ENCODE results near the gene P2RX1.

The P2RX1 gene

GRCh38 chr17:3903881-3904290 lies 12.4 kb downstream of the P2RX1 start:
- TF ChIP-seq JUND (IDR thresholded peaks at IDR 0.05; ENCODE audit: low read depth): no peak
- in situ Hi-C loops (cut with HindIII; ENCODE audit: low pct_unique_long_range_greater_than_20kb, low sequenced_read_pairs): no loop called here
- DNase-seq (ENCODE audit: low read depth in 1 of 2, low spot score in 1 of 2): no peak

GRCh38 chr17:3903051-3903825 lies 13.0 kb downstream of the P2RX1 start:
- in situ Hi-C loops (cut with HindIII; ENCODE audit: low pct_unique_long_range_greater_than_20kb, low sequenced_read_pairs): no loop called here
- TF ChIP-seq JUND (IDR thresholded peaks at IDR 0.05; ENCODE audit: low read depth): no peak
- DNase-seq (ENCODE audit: low read depth in 1 of 2, low spot score in 1 of 2): no peak

DNA sequence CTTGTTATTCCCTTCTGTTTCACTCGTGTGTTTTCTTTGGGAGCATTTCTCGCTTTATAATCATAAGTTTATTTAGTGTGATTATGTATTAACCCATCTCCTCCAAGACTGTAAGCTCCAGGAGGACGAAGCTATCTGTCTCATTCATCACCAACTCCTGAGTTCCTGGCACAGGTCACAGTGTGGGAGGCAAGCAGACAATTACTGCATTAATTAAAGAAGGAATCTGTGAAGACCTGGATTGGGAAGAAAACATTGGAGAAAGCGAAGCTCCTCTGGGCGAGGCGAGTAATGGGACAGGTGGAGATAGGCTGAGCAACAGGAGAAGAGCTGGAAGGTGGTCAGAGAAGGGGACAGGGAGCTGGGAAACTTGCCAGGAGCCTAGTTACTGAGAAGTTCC lies 15.6 kb downstream of the P2RX1 start:
- in situ Hi-C loops (cut with HindIII; ENCODE audit: low pct_unique_long_range_greater_than_20kb, low sequenced_read_pairs): no loop called here
- DNase-seq (ENCODE audit: low read depth in 1 of 2, low spot score in 1 of 2): no peak
- no peak for TF ChIP-seq JUND (IDR thresholded peaks at IDR 0.05; ENCODE audit: low read depth)

DNA sequence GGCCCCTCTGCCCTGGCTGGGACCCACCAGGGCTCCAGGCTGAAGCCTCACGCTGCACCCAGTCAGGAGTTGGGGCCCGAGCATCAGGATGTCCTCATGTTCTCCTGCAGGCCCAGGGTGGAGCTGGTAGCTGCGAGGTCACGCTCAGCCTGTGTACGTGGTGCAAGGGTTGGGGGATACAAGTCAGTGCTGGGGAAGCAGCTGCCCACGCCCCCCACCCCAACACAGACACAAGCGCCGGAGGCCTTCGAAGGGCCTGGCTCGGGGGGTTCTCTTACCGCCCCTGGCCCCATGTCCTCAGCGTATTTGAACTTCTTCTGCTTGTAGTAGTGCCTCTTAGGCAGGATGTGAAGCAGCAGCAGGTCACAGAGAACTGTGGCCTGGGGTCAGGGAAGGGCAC lies 18.5 kb downstream of the P2RX1 start:
- no peak for TF ChIP-seq JUND (IDR thresholded peaks at IDR 0.05; ENCODE audit: low read depth)
- in situ Hi-C loops (cut with HindIII; ENCODE audit: low pct_unique_long_range_greater_than_20kb, low sequenced_read_pairs): no loop called here
- no peak for DNase-seq (ENCODE audit: low read depth in 1 of 2, low spot score in 1 of 2)

DNA sequence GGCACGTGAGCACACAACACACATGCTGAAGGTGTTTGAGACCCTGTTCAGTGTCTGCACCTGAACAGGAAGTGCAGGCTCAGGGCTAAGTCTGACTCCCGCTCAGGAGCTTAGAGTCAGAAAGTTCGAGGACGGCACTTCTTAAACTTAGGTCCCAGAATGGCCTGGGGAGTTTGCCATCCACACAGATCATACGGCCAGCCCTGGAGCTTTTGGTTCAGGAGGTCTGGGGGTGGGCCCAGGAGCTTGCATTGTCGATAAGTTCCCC lies 19.4 kb downstream of the P2RX1 start:
- no peak for TF ChIP-seq JUND (IDR thresholded peaks at IDR 0.05; ENCODE audit: low read depth)
- in situ Hi-C loops (cut with HindIII; ENCODE audit: low pct_unique_long_range_greater_than_20kb, low sequenced_read_pairs): no loop called here
- no peak for DNase-seq (ENCODE audit: low read depth in 1 of 2, low spot score in 1 of 2)

DNA sequence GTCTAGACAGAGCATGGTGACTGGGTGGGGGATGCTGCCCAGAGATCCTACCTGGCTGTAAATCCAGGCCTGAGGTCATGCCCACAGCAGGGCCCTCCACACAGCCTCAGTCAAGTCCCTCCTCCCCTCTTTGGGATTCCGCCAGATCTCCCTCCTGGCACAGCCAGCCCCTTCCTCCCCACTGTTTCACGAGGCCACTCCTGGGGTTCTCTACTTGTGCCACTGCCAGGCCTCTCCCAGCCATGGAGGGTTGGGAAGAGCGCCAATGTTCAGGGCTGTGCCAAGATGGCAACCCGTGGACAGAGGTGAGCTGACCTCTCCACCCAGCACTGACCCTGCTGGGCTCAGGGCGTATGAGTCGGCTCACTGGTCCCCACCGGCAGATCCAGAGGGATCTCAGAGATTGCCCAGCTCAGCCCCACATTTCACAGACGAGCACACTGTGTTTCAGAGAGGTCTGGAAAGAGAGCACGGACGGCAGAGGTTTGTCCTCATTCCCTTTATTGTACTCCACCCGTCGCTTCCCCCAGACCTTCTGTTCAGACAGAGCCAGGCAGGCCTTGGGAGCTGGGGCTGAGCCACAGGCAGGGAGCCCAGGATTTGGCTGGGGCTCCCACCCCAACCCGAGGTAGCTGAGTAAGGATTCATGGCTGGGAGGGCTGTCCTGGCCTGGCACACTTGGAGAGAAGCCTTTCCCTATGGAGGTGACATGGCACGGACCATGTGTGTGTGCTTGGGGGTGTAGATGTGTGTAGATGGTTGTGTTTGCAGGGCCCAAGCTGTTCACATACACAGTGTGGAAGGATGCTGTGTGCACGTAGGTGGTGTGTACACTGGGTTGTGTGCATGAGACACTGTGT lies 19.9 kb downstream of the P2RX1 start:
- DNase-seq (ENCODE audit: low read depth in 1 of 2, low spot score in 1 of 2): no peak
- TF ChIP-seq JUND (IDR thresholded peaks at IDR 0.05; ENCODE audit: low read depth): no peak
- in situ Hi-C loops (cut with HindIII; ENCODE audit: low pct_unique_long_range_greater_than_20kb, low sequenced_read_pairs): no loop called here

DNA sequence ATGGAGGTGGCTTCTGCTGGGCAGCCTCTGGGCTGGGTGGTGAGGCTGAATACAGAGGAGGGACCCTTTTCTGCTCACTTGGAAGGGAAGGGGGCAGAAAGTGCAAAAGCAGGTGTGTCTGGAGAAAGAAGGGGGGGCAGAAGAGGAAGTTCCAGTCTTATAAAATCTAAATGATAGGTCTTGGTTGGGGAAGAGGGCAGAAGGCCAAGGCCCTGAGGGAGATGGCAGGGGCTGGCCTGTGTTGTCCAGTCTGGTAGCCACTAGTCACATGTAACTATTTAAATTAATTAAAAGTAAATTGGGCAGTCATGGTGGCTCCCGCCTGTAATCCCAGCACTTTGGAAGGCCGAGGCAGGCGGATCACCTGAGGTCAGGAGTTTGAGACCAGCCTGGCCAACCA lies 20.9 kb downstream of the P2RX1 start:
- in situ Hi-C loops (cut with HindIII; ENCODE audit: low pct_unique_long_range_greater_than_20kb, low sequenced_read_pairs): no loop called here
- peak in 1 of 2 experiments; percentile 34 for DNase-seq (ENCODE audit: low read depth in 1 of 2, low spot score in 1 of 2)
- TF ChIP-seq JUND (IDR thresholded peaks at IDR 0.05; ENCODE audit: low read depth): no peak

DNA sequence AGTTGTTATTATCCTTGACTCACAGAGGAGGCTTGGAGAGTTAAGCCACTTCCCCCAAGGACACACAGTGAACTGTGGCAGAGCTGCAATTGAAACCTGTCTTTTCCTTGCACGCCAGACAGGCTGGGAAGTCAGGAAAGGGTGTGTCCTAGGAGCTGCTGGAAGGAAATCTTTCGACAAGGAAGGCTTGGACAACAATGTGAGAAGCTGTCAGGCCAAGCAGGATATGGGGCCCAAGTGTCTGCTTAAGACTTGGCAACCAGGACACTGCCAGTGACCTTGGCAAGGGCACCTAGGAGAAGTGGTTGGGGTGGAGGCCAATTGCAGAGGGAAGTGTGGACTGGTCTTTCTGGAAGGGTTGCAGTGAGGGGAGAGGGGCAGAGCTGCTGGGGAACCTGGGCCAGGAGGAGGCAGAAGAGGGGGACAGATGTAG lies 21.3 kb downstream of the P2RX1 start:
- peak in 1 of 2 experiments; percentile 89 for DNase-seq (ENCODE audit: low read depth in 1 of 2, low spot score in 1 of 2)
- no peak for TF ChIP-seq JUND (IDR thresholded peaks at IDR 0.05; ENCODE audit: low read depth)
- in situ Hi-C loops (cut with HindIII; ENCODE audit: low pct_unique_long_range_greater_than_20kb, low sequenced_read_pairs): no loop called here

- TF ChIP-seq JUND (IDR thresholded peaks at IDR 0.05; ENCODE audit: low read depth): no peak
- in situ Hi-C loops (cut with HindIII; ENCODE audit: low pct_unique_long_range_greater_than_20kb, low sequenced_read_pairs): no loop called here
- peak in 1 of 2 experiments; percentile 40 for DNase-seq (ENCODE audit: low read depth in 1 of 2, low spot score in 1 of 2)
Observed at GRCh38 chr17:3894188-3894587, 22.1 kb downstream of the P2RX1 start.

DNA sequence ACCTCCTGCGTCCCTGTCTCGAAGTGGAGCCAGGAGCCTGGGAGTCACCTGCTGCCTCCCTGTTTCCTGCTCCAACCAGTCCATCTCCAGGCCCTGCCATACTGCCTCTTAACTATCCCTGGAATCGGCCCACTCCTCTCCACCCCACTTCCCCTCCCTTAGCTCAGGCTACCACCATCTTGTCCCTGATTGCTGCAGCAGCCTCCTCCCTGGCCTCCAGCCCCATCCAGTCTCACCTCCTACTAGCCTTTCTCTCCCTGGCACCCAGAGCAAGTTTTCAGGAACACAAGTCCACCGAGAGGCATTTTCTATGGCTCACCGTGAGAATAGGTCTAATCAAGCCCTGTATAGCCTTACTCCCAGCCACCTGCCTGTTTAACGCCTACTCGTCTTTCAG lies 22.5 kb downstream of the P2RX1 start:
- DNase-seq (ENCODE audit: low read depth in 1 of 2, low spot score in 1 of 2): no peak
- in situ Hi-C loops (cut with HindIII; ENCODE audit: low pct_unique_long_range_greater_than_20kb, low sequenced_read_pairs): no loop called here

DNA sequence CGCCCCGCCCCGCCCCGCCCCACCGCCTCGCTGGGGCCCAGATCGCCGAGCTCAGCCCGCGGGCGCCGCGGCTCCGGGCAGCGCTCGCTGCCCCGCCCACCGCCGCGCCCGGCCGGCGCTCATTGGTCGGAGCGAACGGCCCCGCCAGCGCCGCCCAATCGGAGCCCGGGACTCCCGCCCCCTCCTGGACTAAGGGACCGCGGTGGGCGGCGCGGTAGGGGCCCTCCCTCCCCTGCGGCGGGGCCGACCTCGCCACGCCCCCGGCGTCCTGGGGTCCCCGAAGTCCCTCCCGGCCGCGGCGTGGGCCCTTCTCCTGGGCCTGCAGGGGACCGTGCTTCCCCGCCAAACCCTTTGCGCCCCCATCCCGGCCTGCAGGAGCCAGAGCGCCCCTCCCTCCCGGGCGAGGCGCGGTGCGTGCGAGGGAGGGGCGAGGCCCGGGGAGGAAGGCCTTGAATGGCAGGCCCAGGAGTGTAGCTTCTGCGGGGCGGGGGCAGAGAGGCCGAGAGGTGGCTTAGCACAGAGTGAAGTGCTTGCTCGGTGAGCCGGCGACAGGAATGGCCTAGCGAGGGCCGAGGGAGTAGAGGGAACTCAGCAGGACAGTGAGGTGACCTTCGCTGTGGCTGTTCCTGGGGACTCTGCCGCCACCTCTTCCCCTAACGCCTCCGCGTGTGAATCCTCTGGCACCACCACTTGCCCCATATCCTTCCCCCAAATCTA lies 23.1 kb downstream of the P2RX1 start, which contains the start of gene CAMKK1:
Gene CAMKK1 (minus strand): TSS at position 51 of the 717 bp plus-strand sequence. CDS start 7,366 bp downstream, outside the sequence.
- peak; percentile 87 to 89 for DNase-seq (ENCODE audit: low read depth in 1 of 2, low spot score in 1 of 2)

More for the DNA sequence above, 22.5 kb downstream of the P2RX1 start:
- TF ChIP-seq JUND (IDR thresholded peaks at IDR 0.05; ENCODE audit: low read depth): no peak

GRCh38 chr17:3892095-3892998 lies 23.9 kb downstream of the P2RX1 start:
- TF ChIP-seq JUND (IDR thresholded peaks at IDR 0.05; ENCODE audit: low read depth): no peak
- in situ Hi-C loops (cut with HindIII; ENCODE audit: low pct_unique_long_range_greater_than_20kb, low sequenced_read_pairs): no loop called here
- peak; percentile 79 to 80 for DNase-seq (ENCODE audit: low read depth in 1 of 2, low spot score in 1 of 2)

More for the DNA sequence above, 23.1 kb downstream of the P2RX1 start, which contains the start of gene CAMKK1:
- no peak for TF ChIP-seq JUND (IDR thresholded peaks at IDR 0.05; ENCODE audit: low read depth)
- in situ Hi-C loops (cut with HindIII; ENCODE audit: low pct_unique_long_range_greater_than_20kb, low sequenced_read_pairs): no loop called here

Data from T47D (cell line).